Esophagus mucosa (tissue), 1 donor: ENCODE results near the gene C1GALT1C1. TPM values are rescaled to one million over a fixed set of nuclear protein-coding genes. Genes with fewer than 3 reads are reported as not detected.

Experiments used
- total RNA-seq: library from RNA; stranded (reverse); gene quantifications from one replicate; pipeline ENCODE4 v1.2.4, GENCODE V29; 2023
- donor health status: DM: yes; HTN: yes; CAD: no.

The C1GALT1C1 gene
- total RNA-seq, 1 donor from 2014 or later: 8.8 TPM

Other genes starting within 250 kb of the C1GALT1C1 start
- gene LAMP2, start 160.8 kb downstream of the C1GALT1C1 start, total RNA-seq: 131 TPM
- 37.2 TPM for gene CUL4B, start 69.1 kb downstream of the C1GALT1C1 start, total RNA-seq
- gene MCTS1, start 26.0 kb downstream of the C1GALT1C1 start, total RNA-seq: 34.0 TPM
- gene CT47B1, start 245.8 kb upstream of the C1GALT1C1 start, total RNA-seq: not detected